GM21381 (cell line): ENCODE results near the gene IFT81.
A peak's percentile ranks its signal among the peaks of the same experiment; 100 is the strongest.

Experiments used
- ATAC-seq: cut with Tn5 transposase; IDR thresholded peaks from one replicate; pipeline ENCODE4 v1.9.1; 2021; ENCODE audit warnings: mild to moderate bottlenecking, moderate library complexity; ENCODE audit not compliant: unreplicated experiment

Gene IFT81

DNA sequence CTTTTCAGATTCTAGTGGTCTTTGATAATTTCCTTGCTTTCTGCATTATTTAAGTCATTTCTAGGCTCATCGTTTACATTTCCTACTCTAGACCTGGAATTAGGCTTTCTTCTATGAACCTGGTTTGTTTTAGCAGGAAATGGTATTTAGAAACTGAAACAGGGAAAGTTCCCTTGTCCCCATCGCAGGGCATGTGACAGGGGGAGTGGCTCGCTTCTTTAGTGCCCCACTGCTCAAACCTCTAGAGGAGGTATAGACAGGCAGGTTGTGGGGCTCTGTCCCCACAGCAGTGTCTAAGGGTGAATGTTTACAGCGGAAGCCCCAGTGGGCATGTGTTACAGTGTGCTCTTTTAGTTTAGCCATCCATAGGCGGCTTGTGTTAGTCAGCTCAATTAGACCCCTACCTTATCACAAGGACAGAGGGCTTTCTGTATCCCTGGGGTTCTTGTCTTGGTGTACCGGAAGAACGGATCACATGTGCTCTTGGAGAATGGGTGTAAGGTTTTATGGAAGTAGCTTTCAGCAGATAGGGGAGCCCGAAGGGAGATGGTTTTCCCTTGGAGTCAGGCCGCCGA is 25.0 kb downstream of the IFT81 start:
- no peak for ATAC-seq

DNA sequence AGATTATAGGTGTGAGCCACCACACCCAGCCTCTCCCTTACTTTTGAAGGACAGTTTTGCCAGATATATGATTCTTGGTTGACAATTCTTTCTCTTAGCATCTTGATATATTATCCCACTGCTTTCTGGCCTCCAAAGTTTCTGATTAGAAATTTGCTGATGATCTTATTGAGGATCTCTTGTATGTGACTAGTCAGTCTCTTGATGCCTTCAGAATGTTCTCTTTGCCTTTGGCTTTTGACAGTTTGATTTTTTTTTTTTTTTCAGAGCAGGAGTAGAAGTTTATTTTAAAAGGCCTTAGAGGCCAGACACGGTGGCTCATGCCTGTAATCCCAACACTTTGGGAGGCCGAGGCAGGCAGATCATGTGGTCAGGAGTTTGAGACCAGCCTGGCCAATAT is 32.6 kb downstream of the IFT81 start:
- no peak for ATAC-seq

DNA sequence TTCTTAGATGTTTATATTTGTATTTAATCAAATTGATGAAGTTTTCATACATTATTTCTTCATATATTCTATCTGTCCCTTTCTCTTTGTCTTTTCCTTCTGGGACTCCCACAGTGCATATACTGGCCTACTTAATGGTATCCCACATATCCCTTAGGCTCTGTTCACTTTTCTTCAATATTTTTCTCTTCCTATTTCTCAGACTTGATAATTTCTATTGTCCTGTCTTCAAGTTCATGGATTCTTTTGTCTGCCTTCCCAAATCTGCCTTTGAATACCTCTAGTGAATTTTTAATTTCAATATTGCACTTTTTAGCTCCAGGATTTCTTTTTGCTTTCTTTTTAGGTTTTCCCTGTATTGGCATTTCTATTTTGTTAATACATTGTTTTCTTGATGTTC is 33.4 kb downstream of the IFT81 start:
- ATAC-seq = no peak

DNA sequence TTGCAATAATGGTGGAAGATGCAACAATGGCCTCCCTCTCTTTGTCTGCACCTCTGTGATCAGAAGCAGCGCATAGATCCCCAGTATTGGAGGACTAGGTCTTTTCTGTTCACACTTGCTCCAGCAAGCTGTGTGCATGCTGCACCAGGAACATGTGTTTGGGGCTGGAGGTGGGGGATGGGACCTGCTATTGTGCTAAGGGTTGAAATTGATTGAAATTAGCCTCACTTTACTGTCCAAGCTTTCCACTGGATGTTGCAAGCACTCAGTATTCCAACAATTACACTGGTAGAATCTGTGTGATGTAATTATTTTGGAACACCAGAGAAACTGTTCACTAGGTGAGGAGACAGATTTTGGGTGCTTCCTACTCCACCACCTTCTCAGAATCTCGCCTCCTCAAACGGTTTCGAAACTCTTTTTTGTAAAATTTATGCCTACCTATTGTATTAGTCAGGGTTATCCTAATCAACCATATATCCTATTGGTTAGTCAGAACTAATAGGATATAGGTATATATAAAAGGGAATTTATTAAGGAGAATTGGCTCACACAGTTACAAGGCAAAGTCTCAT is 35.6 kb downstream of the IFT81 start:
- no peak for ATAC-seq

DNA sequence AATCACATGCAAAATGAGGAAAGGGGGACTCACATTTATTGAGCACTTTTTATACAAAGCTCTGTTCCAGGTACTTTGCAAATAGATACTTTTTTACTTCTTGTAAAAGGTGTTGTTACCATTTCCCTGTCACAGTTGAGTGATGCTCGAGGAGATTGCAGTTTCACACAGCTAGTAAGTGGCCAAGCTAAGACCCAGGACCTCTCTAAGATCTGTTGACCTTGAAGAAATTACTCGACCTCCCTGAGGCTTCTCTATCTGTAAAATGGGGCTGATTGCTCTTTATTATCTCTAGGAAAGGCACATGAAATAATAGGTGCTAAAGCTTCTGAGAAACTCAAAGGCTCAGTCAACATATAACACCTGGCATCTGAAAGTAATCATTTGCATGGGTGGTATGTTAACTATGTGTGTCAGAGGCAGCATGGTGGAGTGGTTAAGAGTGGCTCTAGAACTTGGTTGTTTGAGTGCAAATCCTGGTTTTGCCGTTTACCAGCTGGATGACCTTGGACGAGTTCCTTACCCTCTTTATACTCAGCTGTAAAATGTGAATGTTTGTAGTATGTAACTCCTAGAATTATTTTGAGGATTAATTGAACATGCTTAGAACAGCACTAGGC is 41.5 kb downstream of the IFT81 start:
- ATAC-seq = peak; percentile 86

DNA sequence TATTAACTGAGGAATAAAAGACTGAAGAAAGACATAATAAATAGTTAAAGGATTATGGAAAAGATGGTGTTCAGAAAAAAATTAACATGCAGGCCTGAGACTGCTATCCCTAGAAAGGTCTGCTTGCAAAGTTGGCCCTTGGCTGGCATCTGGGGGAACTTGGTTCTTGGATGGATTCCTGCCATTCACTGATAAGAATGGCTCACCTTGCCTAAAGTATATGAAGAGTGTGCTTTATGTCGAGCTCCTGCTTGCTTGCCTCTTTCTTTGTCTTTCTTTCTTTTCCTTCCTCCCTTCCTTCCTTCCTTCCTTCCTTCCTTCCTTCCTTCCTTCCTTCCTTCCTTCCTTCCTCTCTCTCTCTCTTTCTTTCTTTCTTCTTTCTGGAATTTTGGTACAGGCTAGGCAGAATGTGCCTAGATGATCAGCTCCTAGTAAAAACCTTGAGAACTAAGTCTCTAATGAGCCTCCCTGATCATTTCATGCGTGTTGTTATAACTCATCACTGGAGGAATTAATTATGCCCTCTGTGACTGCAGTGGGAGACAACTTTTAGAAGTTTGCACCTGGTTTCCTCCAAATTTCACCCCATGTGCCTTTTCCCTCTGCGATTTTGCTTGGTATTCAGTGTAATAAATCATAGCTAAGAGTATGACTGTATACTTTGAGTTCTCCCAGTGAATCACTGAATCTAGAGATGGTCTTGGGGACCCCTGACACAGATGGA is 44.7 kb downstream of the IFT81 start:
- no peak for ATAC-seq

DNA sequence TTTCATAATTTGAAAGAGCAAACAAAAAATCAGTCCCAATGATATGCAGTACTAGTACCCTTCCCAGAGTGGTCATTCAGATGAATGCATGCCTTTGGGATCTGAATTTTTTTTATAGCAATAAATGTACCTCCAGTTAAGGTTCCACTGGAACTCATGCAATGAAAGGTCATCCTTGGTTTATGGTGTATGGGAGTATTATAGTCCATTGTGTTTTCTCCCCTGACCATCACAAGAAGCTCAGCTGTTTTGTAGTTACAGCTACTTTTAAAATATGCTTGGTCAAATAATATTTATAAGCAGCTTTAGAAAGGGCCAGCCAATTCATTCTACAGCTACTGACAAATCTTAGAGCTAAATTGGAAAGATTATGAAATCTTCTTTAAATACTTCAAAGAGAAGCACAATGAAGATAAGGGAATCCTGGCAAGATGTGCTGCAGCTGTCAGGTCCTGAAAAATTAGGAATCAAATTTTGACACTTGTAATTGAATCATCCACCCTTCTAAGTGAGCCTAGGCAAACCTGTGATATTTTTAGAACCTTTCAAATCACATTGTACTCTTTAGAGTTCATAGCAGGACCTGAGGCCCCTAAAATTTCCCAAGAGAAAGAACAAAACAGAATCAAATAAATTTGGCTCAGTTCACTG is 46.5 kb downstream of the IFT81 start:
- no peak for ATAC-seq

DNA sequence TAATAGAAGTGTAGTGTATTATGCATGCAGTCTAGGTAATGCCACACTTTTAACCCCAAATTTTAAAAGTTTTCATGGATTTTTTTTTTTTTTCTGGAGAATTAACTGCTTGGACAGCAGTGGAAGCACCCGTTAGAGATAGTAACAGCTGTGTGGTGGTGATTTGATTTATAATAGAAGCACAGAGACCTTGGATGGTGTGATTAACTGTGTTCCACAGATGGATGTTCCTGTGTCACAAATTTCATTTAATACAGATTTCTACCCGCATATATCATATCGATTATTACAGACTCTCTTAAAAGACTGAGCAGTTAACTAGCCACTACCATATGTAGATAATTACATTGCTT is 47.0 kb downstream of the IFT81 start:
- ATAC-seq = no peak

DNA sequence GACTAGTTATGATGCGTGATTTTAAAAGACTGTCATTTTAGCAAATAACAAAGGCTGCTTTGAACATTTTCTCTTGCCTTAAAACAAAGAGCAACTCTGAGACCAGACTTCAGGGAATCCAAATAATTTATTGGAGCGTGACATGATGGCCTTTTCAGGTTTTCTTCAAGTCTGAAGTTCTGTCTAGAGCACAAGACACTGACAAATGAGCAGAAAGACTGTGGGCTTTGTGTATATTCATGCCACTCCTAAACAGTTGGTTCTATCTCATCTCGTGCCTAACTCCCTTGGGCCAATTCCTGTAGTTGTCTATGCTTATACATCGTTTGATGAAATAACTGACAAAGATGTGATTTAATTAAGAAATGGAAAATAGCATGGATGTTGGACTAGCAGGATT is 47.5 kb downstream of the IFT81 start:
- ATAC-seq = no peak

DNA sequence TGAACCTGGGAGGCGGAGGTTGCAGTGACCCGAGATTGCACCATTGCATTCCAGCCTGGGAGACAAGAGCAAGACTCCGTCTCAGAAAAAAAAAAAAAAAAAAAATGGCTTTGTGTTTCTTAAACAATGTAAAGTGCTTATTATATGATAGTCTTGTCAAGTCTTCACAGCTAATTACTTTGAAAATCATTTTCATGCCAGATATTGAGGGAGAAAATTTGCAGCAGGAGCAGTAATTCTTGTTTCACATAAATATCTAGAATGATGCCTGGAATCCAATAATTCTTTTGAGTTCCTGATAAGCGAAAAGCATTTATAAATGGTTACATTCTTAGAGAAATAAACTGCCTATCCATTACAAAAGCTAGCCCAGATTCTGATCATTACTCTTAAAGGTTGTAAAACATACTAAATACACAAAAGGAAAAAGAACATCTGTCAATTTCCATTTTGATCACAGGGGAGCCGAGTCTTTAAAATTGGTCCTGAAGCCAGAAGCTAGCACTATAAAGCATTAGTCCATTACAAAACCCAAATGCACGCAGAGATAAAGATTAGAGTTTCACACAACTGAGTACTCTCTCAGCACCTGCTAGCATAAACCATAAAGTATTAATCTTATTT is 50.3 kb downstream of the IFT81 start:
- no peak for ATAC-seq

DNA sequence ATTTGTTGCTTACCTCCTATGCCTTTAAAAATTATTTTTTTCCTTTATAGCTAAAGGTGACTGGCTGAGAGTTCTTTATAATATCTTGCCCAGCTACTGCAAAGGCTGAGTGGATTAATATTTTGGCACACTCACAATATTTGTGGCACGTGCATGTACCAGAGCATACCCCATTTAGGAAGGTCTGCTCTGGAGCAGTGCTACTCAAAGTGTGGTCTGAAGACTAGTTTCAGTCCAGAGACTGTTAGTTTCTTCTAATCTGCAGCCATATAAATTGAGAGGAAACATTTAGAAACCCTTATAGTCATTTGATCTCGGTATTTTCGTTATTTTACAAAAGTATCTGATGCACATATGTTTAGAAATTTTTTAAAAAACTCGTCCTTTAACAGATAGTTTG is 51.0 kb downstream of the IFT81 start:
- no peak for ATAC-seq

DNA sequence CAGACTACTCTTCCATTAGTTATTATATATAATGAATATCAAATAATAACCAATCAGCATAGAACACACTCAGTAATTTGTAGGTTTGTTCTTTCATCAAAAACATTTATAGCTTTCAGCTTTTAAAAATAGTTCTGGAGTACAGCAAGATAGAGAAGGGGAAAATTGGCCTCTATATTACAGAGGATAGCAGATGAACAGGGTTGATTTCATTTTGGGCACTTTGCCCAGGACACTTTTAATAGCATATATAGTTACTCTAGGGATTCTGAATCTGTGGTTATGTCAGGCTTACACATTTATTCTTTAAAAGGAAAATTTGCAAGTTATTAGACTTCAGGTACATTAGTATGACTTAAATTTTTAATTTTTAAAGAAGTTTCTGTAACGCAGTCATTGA is 52.6 kb downstream of the IFT81 start:
- no peak for ATAC-seq

DNA sequence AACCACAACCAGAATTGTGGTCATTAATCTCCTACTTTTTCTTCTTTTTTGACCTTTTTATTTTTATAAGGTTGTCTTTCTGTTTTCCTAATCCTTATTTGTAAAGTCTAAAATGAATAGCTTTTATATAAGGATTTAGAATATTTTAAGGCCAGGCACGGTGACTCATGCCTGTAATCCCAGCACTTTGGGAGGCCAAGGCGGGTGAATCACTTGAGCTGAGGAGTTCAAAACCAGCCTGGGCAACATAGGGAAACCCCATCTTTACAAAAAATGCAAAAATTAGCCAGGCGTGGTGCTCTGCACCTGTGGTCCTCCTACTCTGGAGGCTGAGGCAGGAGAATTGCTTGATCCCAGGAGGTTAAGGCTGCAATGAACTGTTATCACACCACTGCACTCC is 55.1 kb downstream of the IFT81 start:
- ATAC-seq = no peak

DNA sequence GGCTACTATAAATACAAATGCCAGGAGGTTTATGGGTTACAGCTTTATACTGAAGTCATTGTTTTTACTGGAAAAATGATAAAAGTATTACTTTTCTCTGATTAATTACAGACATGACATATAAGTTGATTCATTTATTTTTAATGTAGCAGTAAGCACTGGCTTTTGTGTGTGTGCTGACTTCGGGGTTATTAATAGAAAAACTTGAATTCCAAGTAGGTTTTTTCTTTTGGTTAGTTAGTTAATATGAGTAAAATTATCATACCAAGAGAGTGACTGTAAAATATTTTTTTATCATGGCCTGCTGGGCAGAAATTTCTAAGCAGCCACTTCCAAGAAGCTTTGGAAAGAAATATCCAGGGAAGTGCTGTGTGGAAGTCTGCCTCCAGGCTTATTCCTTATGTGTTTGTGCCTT is 56.4 kb downstream of the IFT81 start:
- ATAC-seq = no peak

DNA sequence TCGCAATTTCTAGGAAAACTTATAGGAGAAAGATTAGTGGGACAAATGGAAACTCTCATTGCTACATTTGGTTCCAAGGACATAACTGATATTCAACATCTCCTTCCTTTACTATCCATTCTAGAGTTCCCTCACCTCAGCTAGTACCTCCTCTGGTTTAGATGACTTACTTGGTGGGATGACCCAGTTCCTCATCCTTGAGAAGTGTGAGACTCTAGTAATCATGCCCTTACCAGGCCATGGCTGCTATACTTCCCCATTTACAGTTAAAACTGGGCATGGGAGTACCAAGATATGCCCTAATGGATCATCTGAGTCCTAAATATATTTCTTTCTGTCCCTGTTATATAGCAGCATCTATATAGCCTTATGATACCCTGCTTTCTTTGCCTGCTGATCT is 58.1 kb downstream of the IFT81 start:
- no peak for ATAC-seq

DNA sequence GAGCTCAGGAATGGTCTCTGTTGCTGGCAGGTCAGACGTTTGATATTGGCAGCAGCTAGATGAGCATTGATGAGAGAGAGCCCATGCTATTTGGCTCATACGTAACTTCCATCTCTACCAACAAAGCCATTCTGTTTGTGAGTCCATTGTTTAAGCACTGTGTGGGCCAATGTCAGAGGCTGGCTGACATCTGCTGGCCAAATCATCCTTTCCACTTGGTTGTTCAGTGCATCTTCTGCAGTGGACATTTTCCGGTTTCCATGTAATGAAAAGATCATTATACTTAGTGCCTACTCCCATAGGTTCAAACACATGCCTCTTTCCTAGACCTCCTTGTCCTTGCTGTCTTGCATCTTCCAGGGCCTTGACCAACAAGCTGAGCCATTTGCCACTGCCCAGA is 59.2 kb downstream of the IFT81 start:
- ATAC-seq = no peak

DNA sequence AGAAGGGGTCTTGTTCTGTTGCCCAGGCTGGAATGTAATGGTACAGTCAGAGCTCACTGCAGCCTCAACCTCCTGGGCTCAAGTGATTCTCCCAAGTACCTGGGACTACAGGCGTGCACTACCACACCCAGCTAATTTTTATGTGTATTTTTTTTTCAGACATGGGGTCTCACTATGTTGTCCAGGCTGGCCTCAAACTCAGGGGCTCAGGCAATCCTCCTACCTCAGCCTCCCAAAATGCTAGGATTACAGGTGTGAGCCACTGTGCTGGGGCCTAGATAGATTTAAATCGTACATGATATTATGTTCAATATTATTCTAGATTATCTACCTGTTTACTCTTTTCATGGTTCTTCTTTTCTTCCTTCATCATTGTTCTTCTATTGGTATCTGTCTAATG is 61.5 kb downstream of the IFT81 start:
- ATAC-seq = no peak

DNA sequence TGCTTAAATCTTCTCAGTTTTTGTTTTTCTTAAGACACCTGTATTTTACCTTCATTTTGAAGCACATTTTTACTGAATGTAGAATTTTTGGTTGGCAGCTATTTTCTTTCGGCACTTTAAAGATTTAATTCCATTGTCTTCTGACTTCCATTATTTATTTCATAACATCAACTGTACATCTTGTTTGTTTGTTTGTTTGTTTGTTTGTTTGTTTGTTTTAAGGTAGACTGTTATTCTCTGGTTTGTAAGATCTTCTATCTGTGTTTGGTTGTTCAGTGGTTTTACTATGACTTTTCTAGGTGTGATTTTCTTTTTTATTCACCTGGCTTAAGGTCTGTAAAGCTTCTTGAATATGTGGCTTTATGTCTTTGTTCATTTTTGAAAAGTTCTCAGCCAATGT is 61.9 kb downstream of the IFT81 start:
- ATAC-seq = no peak

DNA sequence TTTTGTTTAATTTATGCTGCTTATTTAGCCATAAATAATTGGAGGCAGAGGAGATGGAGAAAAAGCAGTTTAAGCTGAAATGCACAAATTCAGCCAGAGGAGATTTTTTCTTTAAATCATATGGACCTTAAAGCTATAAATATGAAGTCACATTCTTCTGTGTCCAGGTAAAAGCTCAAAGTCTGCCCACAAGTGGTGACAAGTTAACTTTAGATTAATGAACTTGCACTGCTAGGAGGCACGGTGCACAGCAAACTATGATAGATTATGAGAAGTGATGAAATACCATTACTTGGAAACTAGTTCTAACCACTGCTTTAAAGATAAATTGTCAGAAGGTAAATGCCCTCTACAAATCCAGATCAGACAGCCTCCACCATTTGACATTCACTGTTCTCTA is 69.0 kb downstream of the IFT81 start:
- no peak for ATAC-seq

DNA sequence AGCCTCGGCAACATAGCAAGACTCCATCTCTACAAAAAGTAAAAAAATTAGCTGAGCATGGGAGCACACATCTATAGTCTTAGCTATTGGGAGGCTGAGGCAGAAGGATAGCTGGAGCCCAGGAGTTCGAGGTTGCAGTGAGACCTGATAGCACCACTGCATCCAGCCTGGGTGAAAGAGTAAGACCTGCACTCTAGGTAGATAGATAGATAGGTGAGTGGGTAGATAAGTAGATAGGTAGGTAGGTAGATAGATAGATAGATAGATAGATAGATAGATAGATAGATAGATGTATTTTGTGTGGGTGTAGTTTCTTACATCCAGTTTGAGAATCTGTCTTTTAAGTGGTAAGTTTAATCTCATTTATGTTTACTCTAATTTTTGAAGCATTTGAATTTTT is 72.8 kb downstream of the IFT81 start:
- no peak for ATAC-seq

DNA sequence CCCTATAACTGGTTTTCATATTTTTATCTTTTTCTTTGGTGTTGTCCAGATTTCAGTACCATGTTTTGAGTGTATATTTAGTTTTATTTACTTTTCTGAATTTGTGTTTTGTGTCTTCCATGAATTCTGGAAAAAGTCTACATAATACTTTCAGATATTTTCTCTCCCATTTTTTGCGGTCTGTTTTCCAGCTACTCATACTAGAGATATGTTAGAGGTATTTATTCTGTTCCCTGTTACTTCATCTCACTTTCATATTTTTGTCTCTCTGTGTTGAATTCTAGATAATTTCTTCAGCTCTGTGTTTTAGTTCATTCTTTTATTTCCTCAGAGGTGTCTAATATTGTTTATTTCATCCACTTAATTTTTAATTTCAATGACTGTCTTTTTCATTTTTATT is 74.2 kb downstream of the IFT81 start:
- ATAC-seq = no peak
